Urothelium cell line (cell line): ENCODE results near the gene NDUFA13.

Source experiments
- DNase-seq: peaks from one replicate; pipeline ENCODE4 v3.0.0; 2011; ENCODE audit warnings: low spot score, mixed read lengths
- FAIRE-seq: peaks from 2 replicates; lab custom pipeline; 2011; peaks lifted over from hg19 to GRCh38; lab: Jason Lieb, UNC

Gene NDUFA13

DNA sequence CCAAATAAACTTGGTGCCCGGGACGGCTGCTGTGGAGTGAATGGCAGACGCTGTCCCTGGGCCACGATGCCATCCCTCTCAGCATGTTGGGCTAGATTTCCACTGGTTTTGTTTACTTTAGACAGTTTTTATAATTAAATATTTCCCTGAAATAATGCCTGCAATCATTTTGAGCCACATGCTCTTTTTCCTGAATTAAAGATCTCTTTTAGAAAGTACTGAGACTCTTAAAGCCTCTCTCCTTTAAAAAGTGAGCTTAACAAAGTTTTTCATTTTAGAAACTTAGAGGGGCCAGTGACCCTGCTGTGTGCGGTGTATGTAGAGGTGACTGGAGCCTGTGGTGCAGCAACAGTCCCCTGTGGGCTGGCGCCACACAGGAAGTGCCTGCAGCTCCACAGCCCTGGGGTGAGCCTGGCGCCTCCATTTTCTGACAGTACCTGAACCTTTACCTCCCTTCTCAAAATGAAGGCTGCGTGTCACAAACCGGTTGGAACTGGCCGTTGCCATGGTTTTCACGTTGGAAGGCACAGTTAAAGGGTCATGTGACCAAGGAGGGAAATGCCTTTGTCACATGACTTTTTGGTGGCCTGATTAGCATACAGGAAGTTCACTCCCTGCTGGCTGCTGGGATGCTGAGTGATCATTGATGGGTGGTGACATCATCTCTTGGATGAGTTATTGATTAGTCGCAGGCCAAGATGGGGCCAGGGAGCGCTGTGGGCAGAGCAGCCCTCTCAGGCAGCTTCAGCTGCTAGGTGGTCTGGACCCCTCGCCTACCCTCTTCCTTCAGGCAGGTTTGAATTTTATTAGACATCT lies 26.9 kb upstream of the NDUFA13 start:
- FAIRE-seq, result no peak
- DNase-seq, result peak; percentile 70

GRCh38 chr19:19489804-19490204 lies 26.2 kb upstream of the NDUFA13 start:
- FAIRE-seq (no peak), DNase-seq (no peak)

DNA sequence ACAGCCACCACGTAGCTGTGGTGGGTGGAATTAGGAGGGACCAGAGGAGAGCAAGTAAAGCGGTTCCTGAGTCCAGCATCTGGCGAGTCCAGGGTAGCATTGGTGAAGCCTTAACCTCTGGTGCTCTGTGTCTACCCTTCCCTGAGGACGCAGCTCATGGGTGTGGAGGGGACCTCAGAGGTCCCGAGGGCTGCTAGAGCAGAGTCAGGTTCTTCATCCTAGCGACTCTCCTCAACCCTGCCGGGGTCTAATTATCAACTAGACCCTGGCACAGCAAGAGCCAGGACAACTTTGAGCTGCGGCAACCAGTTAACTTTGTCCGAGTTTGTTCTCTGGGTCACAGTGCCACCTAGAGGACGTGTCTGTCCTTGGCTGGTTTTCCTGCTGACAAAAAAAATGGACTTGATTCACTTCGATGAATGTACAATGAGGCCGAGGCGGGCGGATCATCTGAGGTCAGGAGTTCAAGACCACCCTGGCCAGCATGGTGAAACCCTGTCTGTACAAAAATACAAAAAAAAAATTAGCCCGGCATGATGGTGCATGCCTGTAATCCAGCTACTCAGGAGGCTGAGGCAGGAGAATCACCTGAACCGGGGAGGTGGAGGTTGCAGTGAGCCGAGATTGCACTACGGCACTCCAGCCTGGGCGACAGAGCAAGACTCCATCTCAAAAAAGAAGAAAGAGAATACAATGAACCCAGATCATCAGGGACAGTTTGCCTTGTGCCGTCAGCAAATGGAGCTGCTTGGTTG lies 25.6 kb upstream of the NDUFA13 start:
- DNase-seq (peak; percentile 68), FAIRE-seq (no peak)

DNA sequence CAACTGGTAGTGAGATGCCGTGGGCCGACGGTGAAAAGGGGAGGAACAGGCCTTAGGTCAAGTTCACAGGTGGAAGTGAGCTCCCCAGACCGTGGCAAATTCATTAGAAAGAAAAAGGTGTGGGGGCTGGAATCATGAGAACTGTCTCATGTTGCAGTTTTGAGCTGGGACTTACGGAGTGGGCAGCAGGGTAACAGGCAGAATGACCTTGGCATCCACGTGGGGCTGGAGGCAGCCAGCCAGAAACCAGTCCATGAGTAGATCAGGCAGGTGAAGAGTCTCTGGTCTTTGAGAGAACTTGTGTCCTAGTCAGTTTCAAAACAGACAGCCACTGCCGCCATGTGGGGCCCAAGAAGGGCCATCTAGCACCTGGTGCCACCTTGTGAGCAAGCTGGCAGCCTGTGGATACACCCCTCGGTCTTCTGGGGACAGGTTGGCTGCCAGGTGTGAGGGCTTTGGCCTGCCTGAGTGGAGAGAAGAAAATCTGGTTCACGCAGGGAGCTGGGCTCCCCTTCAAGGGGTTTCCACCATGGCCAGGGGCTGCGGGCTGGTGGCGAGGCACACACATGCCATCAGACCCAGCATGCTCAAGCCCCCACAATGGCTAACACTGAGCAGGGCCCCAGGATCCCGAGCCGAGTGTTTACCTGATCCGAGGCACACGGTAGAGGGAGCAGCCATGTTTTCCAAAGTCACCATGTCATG lies 24.6 kb upstream of the NDUFA13 start:
- DNase-seq (no peak), FAIRE-seq (no peak)

DNA sequence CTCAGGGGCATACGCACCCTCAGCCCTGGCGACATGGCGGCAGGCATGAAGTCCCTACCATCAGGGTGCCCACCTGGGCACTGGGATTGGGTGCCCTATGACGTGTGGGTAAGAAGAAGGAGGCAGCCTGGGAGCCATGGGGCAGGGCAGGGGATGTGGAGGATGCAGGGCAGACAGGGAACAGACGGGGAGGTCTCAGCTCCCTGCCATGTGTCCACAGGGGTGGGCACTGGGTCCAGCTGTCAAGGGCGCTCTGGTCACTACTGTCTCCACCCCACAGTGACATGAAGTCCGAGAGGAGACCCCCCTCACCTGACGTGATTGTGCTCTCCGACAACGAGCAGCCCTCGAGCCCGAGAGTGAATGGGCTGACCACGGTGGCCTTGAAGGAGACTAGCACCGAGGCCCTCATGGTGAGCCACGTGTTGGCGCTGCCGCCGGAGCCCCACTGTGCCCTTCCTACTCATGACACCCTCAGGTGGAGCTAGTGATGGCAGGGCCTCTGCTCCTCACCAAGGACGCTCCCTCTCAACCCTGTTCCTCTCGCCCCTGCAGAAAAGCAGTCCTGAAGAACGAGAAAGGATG lies 23.9 kb upstream of the NDUFA13 start:
- FAIRE-seq (no peak), DNase-seq (no peak)

- no peak for FAIRE-seq
- no peak for DNase-seq
Measured at GRCh38 chr19:19493841-19494546, 22.0 kb upstream of the NDUFA13 start.

DNA sequence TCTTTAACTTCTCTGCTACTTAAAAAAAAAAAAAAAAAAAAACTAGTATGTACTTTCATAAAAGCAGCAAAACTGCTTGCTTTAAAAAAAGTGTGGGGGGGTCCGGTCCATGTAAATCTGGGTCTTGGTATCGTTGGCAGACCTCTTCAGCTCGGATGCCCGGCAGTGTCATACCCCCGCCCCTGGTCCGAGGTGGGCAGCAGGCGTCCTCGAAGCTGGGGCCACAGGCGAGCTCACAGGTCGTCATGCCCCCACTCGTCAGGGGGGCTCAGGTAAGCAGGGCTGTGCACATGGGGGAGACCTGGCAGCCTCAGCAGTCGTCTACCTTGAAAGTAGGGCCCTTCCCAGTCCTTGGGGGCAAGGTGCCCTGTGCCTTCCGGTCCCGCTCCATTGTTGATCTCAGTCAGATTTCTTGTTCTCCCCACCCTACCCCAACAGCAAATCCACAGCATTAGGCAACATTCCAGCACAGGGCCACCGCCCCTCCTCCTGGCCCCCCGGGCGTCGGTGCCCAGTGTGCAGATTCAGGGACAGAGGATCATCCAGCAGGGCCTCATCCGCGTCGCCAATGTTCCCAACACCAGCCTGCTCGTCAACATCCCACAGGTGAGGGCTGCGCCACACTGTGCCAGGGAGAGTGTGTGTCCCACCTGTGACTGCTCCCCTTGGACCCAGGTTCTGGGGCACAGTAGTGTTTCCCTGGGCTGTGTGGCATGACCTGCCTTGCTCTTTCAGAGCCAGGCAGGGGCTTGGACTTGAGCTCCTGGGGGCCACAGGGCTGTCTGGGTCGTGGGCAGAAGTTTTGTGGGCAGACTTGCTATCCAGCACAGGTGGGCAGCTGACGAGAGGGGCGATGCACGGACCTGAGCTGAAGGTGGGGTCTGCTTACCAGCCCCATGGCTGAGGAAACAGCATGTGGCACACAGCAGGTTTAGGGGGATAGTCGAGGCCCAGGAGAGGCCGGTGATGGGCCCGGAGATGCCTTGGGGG lies 20.1 kb upstream of the NDUFA13 start:
- DNase-seq (no peak), FAIRE-seq (no peak)

GRCh38 chr19:19498255-19498991 lies 17.6 kb upstream of the NDUFA13 start:
- DNase-seq (no peak), FAIRE-seq (no peak)

GRCh38 chr19:19499272-19499995 lies 16.6 kb upstream of the NDUFA13 start:
- no peak for FAIRE-seq
- no peak for DNase-seq

DNA sequence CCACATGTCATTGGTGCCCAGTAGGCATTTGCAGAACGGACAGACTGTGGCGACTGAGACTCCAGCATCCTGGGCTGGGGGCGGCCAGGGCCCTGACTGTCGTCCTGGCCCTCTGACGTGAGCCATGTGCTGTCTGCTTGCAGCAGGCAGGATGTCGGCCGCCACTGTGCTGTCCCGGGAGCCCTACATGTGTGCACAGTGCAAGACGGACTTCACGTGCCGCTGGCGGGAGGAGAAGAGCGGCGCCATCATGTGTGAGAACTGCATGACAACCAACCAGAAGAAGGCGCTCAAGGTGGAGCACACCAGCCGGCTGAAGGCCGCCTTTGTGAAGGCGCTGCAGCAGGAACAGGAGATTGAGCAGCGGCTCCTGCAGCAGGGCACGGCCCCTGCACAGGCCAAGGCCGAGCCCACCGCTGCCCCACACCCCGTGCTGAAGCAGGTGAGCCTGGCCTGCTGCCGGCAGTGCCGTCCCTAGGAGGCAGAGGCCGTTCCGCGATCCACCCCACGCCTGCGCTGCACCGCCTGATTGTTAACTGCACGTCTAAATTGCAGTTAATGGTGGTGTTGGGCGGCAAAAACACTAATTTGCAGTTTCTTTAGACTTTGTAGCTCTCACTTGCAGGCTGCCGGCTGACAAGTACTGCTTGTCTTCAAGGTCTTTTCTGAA lies 14.9 kb upstream of the NDUFA13 start:
- FAIRE-seq (no peak), DNase-seq (no peak)

DNA sequence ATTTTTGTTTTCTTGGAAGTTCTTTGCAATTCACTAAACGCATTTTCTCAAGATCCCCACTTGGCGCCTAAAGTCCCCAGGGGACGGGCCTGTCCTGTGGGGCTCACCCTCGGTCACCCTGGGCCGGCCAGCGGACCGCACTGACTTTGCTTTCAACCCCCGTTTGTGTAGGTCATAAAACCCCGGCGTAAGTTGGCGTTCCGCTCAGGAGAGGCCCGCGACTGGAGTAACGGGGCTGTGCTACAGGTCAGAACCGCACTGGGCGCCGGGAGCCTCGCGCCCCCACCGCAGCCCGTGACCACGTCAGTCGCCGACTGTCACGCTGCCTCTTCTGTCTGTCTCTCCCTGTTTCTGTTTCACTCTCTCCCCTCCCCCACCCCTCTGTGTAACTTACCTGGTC lies 14.2 kb upstream of the NDUFA13 start:
- FAIRE-seq (no peak), DNase-seq (no peak)

GRCh38 chr19:19502281-19502680 lies 13.7 kb upstream of the NDUFA13 start:
- DNase-seq (no peak), FAIRE-seq (no peak)

GRCh38 chr19:19502808-19503602 lies 13.0 kb upstream of the NDUFA13 start:
- FAIRE-seq (no peak), DNase-seq (no peak)

DNA sequence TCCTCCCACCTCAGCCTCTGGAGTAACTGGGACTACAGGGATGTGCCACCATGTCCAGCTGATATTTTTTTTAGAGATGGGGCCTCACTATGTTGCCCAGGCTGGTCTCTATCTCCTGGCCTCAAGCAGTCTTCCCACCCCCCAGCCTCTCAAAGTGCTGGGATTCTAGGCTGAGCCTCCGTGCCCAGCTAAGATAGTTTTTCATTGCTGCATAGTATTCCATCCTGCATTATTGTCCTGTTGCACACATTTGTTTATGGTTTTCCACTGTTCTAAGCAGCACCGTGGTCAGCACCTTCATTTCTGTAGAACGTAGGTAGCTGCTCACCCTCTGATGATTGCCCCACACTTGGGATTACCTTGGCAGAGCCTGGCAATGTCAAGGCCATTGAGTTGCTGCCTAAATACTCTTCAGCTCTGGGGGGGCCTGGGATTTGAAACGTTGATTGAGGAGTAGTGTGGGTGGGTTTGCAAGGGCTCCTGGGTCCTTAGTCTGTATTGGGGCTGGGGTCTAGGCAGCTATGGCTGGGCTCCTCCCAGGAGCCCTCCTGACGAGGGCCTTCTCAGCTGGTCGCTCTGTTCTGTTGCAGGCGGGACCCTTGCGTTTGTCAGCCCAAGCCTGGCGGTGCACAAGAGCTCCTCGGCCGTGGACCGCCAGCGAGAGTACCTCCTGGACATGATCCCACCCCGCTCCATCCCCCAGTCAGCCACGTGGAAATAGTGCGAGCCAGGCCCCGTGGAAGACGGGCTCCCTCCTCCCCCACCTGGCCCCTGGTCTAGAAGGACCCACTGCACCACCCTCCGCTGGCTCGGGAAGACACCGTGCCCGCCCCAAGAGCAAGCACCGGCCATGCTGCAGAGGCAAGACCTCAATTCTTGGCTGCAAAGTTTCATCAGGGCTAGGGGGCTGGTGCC lies 11.0 kb upstream of the NDUFA13 start:
- DNase-seq, result no peak
- FAIRE-seq, result no peak

DNA sequence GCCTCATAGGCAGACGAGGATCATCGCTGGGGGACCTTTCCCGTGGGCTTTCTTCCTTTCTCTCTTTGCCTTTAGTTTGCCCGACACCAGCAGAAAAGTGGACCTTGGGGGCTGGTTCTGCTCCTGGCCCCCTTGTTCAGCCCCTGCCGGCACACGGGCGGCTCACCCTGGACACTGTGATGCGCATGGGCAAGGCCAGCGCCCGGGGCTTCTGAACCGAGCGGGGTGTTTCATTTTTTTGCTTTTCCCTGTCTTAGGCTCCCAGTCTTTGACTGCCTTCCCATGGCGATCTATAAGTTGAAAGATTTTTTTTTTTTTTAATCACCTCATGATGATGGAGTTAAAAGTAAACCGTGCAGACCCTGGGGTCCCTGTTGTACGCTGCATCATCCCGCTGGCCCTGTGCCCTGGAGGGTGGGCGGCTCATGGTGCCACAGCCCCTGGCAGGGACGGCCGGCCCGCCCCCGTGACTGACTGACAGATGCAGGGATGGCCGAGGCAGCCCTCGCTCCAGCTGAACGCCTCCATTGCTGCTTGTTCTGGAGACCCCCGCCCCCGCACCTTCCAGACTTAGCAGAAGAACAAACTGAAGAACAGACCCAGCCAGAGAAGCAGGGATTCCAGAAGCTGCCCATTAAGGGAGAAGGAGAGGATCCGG lies 10.2 kb upstream of the NDUFA13 start:
- DNase-seq, result no peak
- no peak for FAIRE-seq
